ENCODE results near the gene SCMH1.
A peak's percentile ranks its signal among the peaks of the same experiment; 100 is the strongest.

The SCMH1 gene

DNA sequence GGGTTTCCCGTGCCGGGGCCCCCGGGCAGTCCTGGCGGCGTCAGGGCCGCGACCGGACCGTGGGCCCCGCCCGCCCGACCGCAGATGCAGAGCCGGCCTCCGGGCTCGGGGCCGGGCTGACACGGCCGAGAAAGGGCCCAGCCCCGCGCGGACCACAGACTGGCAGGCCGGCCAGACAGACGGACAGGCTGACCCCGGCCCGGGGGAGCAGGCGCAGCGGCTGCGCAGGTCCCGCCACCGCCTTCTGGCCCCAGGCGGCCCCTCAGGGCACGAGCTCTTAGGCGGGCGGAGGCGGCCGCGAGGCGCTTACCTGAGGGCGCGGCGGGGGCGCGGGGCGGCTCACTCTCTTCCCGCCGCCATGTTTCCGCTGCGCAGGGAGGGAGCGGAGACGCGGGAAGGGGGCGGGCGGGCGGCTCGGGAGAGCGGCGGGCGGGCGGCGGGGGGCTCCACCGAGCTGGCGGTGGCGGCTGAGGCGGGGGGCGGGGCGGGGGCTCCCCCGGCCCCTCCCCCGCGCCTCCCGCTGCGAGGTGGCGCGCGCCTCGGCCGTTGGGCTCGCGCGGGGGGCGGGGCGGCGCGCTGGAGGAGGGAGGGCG lies at the start of gene SCMH1:
SCMH1 (minus strand) TSS at position 558 of the 593 bp plus-strand sequence. CDS start 56,173 bp downstream, outside the sequence.
- H3K4me3 ChIP-seq (ENCODE audit: low read length), result peak within 1 kb of the TSS; percentile 96
- no peak for TF ChIP-seq ZNF274 (IDR thresholded peaks at IDR 0.05; ENCODE audit: low read depth, low read length)

DNA sequence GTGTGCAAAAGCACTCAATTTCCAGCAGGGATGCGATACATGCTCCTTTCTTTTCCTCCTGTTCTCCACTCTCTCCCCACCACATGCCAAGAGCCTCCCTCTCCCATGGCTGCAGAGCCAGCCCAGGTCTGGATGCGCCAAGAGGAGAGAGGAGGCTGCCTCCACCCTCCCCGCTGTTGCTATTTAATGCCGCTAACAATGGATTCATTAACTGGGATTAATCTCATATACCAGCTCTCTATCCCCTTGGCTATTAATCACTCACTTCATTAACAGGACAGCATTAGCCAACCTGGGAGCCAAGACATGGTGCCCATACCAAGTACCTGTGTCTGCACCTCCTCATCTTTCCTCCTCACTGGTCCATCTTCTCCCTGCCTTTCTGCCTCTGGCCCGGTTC lies 49.1 kb upstream of the SCMH1 start:
- no peak for TF ChIP-seq ZNF274 (IDR thresholded peaks at IDR 0.05; ENCODE audit: low read depth, low read length)
- no peak overlapping the region for H3K4me3 ChIP-seq (ENCODE audit: low read length)

DNA sequence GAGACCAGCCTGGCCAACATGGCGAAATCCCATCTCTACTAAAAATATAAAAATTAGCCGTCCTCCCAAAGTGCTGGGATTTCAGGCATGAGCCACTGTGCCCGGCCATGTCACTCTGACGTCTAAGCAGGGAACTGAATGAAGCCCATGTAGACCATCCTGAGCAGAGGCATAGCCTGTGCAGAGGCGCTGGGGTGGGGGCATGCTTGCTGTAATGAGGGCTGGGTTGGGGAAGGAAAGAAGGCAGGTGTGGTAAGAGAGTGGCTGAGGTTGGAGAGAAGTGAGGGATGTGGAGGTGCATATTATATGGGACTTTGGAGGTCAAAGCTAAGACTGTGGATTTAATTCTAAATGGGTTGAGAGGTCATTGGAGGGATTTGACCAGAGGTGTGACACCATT lies 47.1 kb upstream of the SCMH1 start:
- no peak for TF ChIP-seq ZNF274 (IDR thresholded peaks at IDR 0.05; ENCODE audit: low read depth, low read length)
- no peak overlapping the region for H3K4me3 ChIP-seq (ENCODE audit: low read length)

GRCh38 chr1:41286992-41287391 lies 44.9 kb upstream of the SCMH1 start:
- TF ChIP-seq ZNF274 (IDR thresholded peaks at IDR 0.05; ENCODE audit: low read depth, low read length), result no peak
- no peak overlapping the region for H3K4me3 ChIP-seq (ENCODE audit: low read length)

GRCh38 chr1:41286486-41286885 lies 44.4 kb upstream of the SCMH1 start:
- H3K4me3 ChIP-seq (ENCODE audit: low read length), result no peak overlapping the region
- TF ChIP-seq ZNF274 (IDR thresholded peaks at IDR 0.05; ENCODE audit: low read depth, low read length), result no peak

- H3K4me3 ChIP-seq (ENCODE audit: low read length), result no peak overlapping the region
- TF ChIP-seq ZNF274 (IDR thresholded peaks at IDR 0.05; ENCODE audit: low read depth, low read length), result no peak
Observed at GRCh38 chr1:41285818-41286217, 43.7 kb upstream of the SCMH1 start.

GRCh38 chr1:41284121-41284520 lies 42.0 kb upstream of the SCMH1 start:
- no peak overlapping the region for H3K4me3 ChIP-seq (ENCODE audit: low read length)
- TF ChIP-seq ZNF274 (IDR thresholded peaks at IDR 0.05; ENCODE audit: low read depth, low read length), result no peak

- no peak for TF ChIP-seq ZNF274 (IDR thresholded peaks at IDR 0.05; ENCODE audit: low read depth, low read length)
- no peak overlapping the region for H3K4me3 ChIP-seq (ENCODE audit: low read length)
Observed at GRCh38 chr1:41282679-41283317, 40.7 kb upstream of the SCMH1 start.

DNA sequence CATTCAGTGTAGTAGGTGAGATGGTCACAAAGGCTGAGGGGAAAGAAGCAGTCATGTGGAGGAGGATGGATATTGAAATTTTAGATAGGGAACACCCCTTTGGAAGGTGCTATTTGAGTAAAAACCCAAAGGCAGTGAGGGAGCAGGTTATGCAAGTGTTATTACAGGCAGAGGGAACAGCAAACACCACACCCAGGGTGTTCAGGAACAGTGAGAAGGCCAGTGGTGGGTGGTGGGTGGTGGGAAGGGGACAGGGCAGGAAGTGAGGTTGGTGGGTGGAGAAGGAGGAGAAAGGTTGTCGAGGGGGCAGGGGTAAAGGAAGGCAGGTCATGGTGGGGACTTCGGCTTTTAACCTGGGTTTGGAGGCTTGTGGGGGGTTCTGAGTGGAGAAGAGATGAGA lies 39.2 kb upstream of the SCMH1 start:
- TF ChIP-seq ZNF274 (IDR thresholded peaks at IDR 0.05; ENCODE audit: low read depth, low read length), result no peak
- no peak overlapping the region for H3K4me3 ChIP-seq (ENCODE audit: low read length)

- TF ChIP-seq ZNF274 (IDR thresholded peaks at IDR 0.05; ENCODE audit: low read depth, low read length), result no peak
- no peak overlapping the region for H3K4me3 ChIP-seq (ENCODE audit: low read length)
Observed at GRCh38 chr1:41280202-41281032, 38.3 kb upstream of the SCMH1 start.

DNA sequence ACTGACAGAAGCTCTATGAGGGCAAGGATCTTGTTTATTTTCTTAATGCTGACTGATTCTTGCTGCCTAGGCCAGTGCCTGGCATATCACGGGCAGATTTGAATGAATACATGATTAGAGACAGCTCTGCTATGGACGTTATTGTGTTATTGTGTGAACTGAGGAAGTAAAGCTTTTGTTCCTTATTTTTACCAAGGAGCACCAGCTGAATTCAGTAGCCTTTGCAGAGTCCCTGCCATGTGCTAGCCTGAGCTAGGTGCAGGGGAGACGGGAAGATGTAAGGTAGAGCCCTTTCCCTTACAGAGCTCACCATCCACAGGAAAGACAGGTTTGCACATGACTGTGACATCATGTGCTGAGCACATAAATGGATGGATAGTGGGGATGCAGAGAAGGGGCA lies 36.0 kb upstream of the SCMH1 start:
- no peak for TF ChIP-seq ZNF274 (IDR thresholded peaks at IDR 0.05; ENCODE audit: low read depth, low read length)
- H3K4me3 ChIP-seq (ENCODE audit: low read length), result no peak overlapping the region

- TF ChIP-seq ZNF274 (IDR thresholded peaks at IDR 0.05; ENCODE audit: low read depth, low read length), result no peak
- no peak overlapping the region for H3K4me3 ChIP-seq (ENCODE audit: low read length)
Observed at GRCh38 chr1:41277371-41277975, 35.4 kb upstream of the SCMH1 start.

DNA sequence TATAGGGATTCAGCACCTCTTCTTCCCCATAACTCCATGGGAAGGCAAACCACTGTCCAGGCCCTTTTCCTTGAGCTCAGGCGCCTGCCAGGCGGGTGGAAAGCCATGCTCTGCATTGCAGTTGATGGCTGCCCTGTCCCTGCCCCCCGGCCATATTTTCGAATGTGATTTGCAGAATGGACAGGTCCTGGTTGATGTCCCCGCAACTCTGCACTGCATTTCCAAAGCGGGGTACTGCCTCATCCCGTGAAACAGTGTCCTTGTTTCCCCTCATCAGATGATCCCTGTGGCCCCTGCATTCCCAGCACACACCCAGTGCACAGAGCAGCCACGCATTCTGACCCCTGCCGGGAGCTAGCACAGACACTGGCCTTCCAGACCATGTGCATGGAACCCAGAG lies 33.7 kb upstream of the SCMH1 start:
- H3K4me3 ChIP-seq (ENCODE audit: low read length), result no peak overlapping the region
- no peak for TF ChIP-seq ZNF274 (IDR thresholded peaks at IDR 0.05; ENCODE audit: low read depth, low read length)

- no peak for TF ChIP-seq ZNF274 (IDR thresholded peaks at IDR 0.05; ENCODE audit: low read depth, low read length)
- H3K4me3 ChIP-seq (ENCODE audit: low read length), result no peak overlapping the region
Observed at GRCh38 chr1:41274752-41275545, 32.8 kb upstream of the SCMH1 start.

Data from GM08714 (cell line).